CD4-positive, alpha-beta T cell (primary cell): ENCODE results near the gene TACR1. TPM values are rescaled to one million over a fixed set of nuclear protein-coding genes. Genes with fewer than 3 reads are reported as not detected.

Experiments used
- ATAC-seq: fragments of 200-7000 bp; cut with Tn5 transposase; one replicate; pipeline ENCODE4 v1.10.0; 2022; ENCODE audit warnings: mild to moderate bottlenecking; ENCODE audit not compliant: poor library complexity
- CTCF ChIA-PET: fragments of 350-600 bp; sonication (Branson Sonifier 250); formaldehyde crosslinking; loops from one replicate; lab custom pipeline; 2021; ENCODE audit warnings: antibody characterized with exemption, inconsistent platforms; lab: Charles Lee
- POLR2A ChIA-PET: fragments of 350-600 bp; sonication (Branson Sonifier 250); formaldehyde crosslinking; loops from one replicate; lab custom pipeline; 2021; ENCODE audit warnings: antibody characterized with exemption, inconsistent platforms; lab: Charles Lee
- DNase-seq, 14 experiments: peaks; one replicate each; pipeline ENCODE4 v3.0.0-alpha.2; 2013 to 2020; ENCODE audit warnings: mixed read lengths in 2 of 14
- H3K27ac ChIP-seq, 2 donors: one replicate each; pipeline versions ENCODE4 v1.5.1 to v1.7.0; 2013; ENCODE audit warnings: low read length in 2 of 2, low read depth in 1 of 2, mild to moderate bottlenecking in 1 of 2
- H3K27me3 ChIP-seq, 2 experiments: 1 replicate in 1 of 2; 2 replicates in 1 of 2; pipeline versions ENCODE4 v1.6.1 to v1.7.0; 2013; ENCODE audit warnings: low read length in 2 of 2, control low read depth in 1 of 2, mild to moderate bottlenecking in 1 of 2, moderate library complexity in 1 of 2; ENCODE audit not compliant: insufficient read depth in 2 of 2, control insufficient read depth in 1 of 2
- H3K36me3 ChIP-seq: one replicate; pipeline ENCODE4 v1.6.1; 2013; ENCODE audit warnings: low read length, control low read depth; ENCODE audit not compliant: insufficient read depth
- H3K4me1 ChIP-seq: one replicate; pipeline ENCODE4 v1.6.1; 2013; ENCODE audit warnings: low read length, control low read depth; ENCODE audit not compliant: insufficient read depth
- H3K4me3 ChIP-seq: one replicate; pipeline ENCODE4 v1.5.1; 2013; ENCODE audit warnings: mild to moderate bottlenecking, low read length, moderate library complexity
- H3K9me3 ChIP-seq, 2 experiments: 1 replicate in 1 of 2; 2 replicates in 1 of 2; pipeline versions ENCODE4 v1.6.1 to v1.7.0; 2013; ENCODE audit warnings: low read length in 2 of 2, mild to moderate bottlenecking in 2 of 2, control low read depth in 1 of 2, moderate library complexity in 1 of 2; ENCODE audit not compliant: control insufficient read depth in 1 of 2, insufficient read depth in 1 of 2
- H3K27ac Mint-ChIP-seq: one replicate; pipeline ENCODE4 v1.8.0; 2020; ENCODE audit warnings: mixed read lengths
- H3K27me3 Mint-ChIP-seq: one replicate; pipeline ENCODE4 v1.8.0; 2021; ENCODE audit warnings: mixed read lengths
- H3K36me3 Mint-ChIP-seq: one replicate; pipeline ENCODE4 v1.8.0; 2021; ENCODE audit warnings: low read depth, mixed read lengths
- H3K4me1 Mint-ChIP-seq: one replicate; pipeline ENCODE4 v1.8.0; 2021; ENCODE audit warnings: low read depth, mixed read lengths
- H3K4me3 Mint-ChIP-seq: one replicate; pipeline ENCODE4 v1.8.0; 2020; ENCODE audit warnings: mild to moderate bottlenecking, mixed read lengths
- H3K9me3 Mint-ChIP-seq: one replicate; pipeline ENCODE4 v1.8.0; 2020; ENCODE audit warnings: mixed read lengths
- CTCF ChIP-seq: fragments of 200-600 bp; IDR thresholded peaks from one replicate; pipeline ENCODE4 v1.8.0; 2022; ENCODE audit warnings: antibody characterized with exemption, mild to moderate bottlenecking
- intact Hi-C, 2 experiments: fragments of 100-400 bp; cut with DNase I in 1 of 2; cut with micrococcal nuclease in 1 of 2; formaldehyde crosslinking; loops; one replicate each; pipeline versions ENCODE4 v1.15.1 to v1.9.0; 2023 to 2025; cut with DNase I, micrococcal nuclease
- total RNA-seq, 174 experiments: library from RNA in 2 of 174; stranded (reverse) in 2 of 174; gene quantifications; one replicate each; pipeline ENCODE4 v1.2.3 and lab custom pipeline; 2021 to 2026

TACR1 gene
- total RNA-seq, 2 experiments from 2014 or later, result 0.14 TPM; not detected in 1

GRCh38 chr2:75175456-75175855 lies 23.9 kb downstream of the TACR1 start:
- H3K27ac ChIP-seq, result no peak overlapping the region
- intact Hi-C loops, result no loop called here
- Mint-ChIP-seq H3K4me3 (no peak overlapping the region), H3K36me3 (no peaks in the 10 kb centered on the region), H3K9me3 (no peaks in the 10 kb centered on the region), H3K27ac (no peak overlapping the region), H3K4me1 (no peaks in the 10 kb centered on the region), H3K27me3 (no peaks in the 10 kb centered on the region)
- TF ChIP-seq CTCF, result no peak
- H3K9me3 ChIP-seq, result no peaks in the 10 kb centered on the region
- ATAC-seq (no peak), DNase-seq (no peak)
- H3K27me3 ChIP-seq, result no peaks in the 10 kb centered on the region
- ChIA-PET CTCF (interaction anchor here (1.0 kb wide), 1 partner anchor 20 kb away, joined by 4 read pairs; no protein-coding TSS in a partner anchor), POLR2A (no interaction called here)
- no peaks in the 10 kb centered on the region for H3K4me1 ChIP-seq
- no peak overlapping the region for H3K4me3 ChIP-seq
- H3K36me3 ChIP-seq, result no peaks in the 10 kb centered on the region

GRCh38 chr2:75174981-75175380 lies 24.3 kb downstream of the TACR1 start:
- Mint-ChIP-seq H3K4me3 (no peak overlapping the region), H3K9me3 (no peaks in the 10 kb centered on the region), H3K27me3 (no peaks in the 10 kb centered on the region), H3K27ac (no peak overlapping the region), H3K36me3 (no peaks in the 10 kb centered on the region), H3K4me1 (no peaks in the 10 kb centered on the region)
- H3K27me3 ChIP-seq, result no peaks in the 10 kb centered on the region
- DNase-seq (no peak), ATAC-seq (no peak)
- TF ChIP-seq CTCF, result no peak
- ChIA-PET POLR2A (no interaction called here), CTCF (interaction anchor here (1.0 kb wide), 1 partner anchor 19 kb away, joined by 4 read pairs; no protein-coding TSS in a partner anchor)
- intact Hi-C loops, result no loop called here
- H3K36me3 ChIP-seq, result no peaks in the 10 kb centered on the region
- no peaks in the 10 kb centered on the region for H3K9me3 ChIP-seq
- no peak overlapping the region for H3K4me3 ChIP-seq
- no peak overlapping the region for H3K27ac ChIP-seq
- no peaks in the 10 kb centered on the region for H3K4me1 ChIP-seq

GRCh38 chr2:75174519-75174918 lies 24.8 kb downstream of the TACR1 start:
- Mint-ChIP-seq H3K27ac (no peak overlapping the region), H3K36me3 (no peaks in the 10 kb centered on the region), H3K27me3 (no peaks in the 10 kb centered on the region), H3K9me3 (no peaks in the 10 kb centered on the region), H3K4me3 (no peak overlapping the region), H3K4me1 (no peaks in the 10 kb centered on the region)
- no peaks in the 10 kb centered on the region for H3K9me3 ChIP-seq
- H3K27ac ChIP-seq, result no peak overlapping the region
- no peaks in the 10 kb centered on the region for H3K27me3 ChIP-seq
- no peaks in the 10 kb centered on the region for H3K36me3 ChIP-seq
- no peak for DNase-seq
- ChIA-PET POLR2A (no interaction called here), CTCF (interaction anchor here (1.0 kb wide), 1 partner anchor 19 kb away, joined by 4 read pairs; no protein-coding TSS in a partner anchor)
- H3K4me1 ChIP-seq, result no peaks in the 10 kb centered on the region
- intact Hi-C loops, result no loop called here
- TF ChIP-seq CTCF, result no peak
- H3K4me3 ChIP-seq, result no peak overlapping the region
- no peak for ATAC-seq
